ENCODE results near the gene KMT2E. TPM values are rescaled to one million over a fixed set of nuclear protein-coding genes. Genes with fewer than 3 reads are reported as not detected.
A peak's percentile ranks its signal among the peaks of the same experiment; 100 is the strongest.

Gene KMT2E
- total and polyA plus RNA-seq, 4 donors = 20.3 to 277 (median 62.8) TPM

GRCh38 chr7:105133986-105134655 is 120.1 kb downstream of the KMT2E start:
- Histone ChIP-seq H3K27me3 (ENCODE audit: control insufficient read depth in 3 of 3, insufficient read depth in 3 of 3, low read length in 2 of 3) (no peaks in the 10 kb centered on the region), H3K36me3 (ENCODE audit: control insufficient read depth in 4 of 4, insufficient read depth in 4 of 4, low read length in 4 of 4) (peaks cover 5 to 21% (median 12%) of the 10 kb centered on the region in 4 donors), H3K4me1 (ENCODE audit: control insufficient read depth in 5 of 5, insufficient read depth in 5 of 5, low read length in 5 of 5) (peaks cover 0 to 8% (median 0%) of the 10 kb centered on the region in 5 donors), H3K9me3 (ENCODE audit: control insufficient read depth in 4 of 4, insufficient read depth in 3 of 4, low read length in 3 of 4) (no peaks in the 10 kb centered on the region), H3K27ac (ENCODE audit: low read depth in 1 of 2, low read length in 1 of 2) (no peak overlapping the region), H3K9ac (ENCODE audit: insufficient read depth in 1 of 2, low read length in 2 of 2) (no peak overlapping the region), H3K4me3 (no peak overlapping the region)
- no peak for TF ChIP-seq CTCF (IDR thresholded peaks at IDR 0.05; ENCODE audit: control extremely low read depth, extremely low read depth)
- no peak for ATAC-seq (ENCODE audit: insufficient read depth, low FRiP score)
- no peak for DNase-seq
- WGBS, 2 donors = 83 to 86% methylated on average over 9 of the region's 9 CpGs

GRCh38 chr7:105136221-105136620 is 122.2 kb downstream of the KMT2E start:
- ATAC-seq (ENCODE audit: insufficient read depth, low FRiP score) (no peak), DNase-seq (no peak)
- no peak for TF ChIP-seq CTCF (IDR thresholded peaks at IDR 0.05; ENCODE audit: control extremely low read depth, extremely low read depth)
- Histone ChIP-seq H3K9me3 (ENCODE audit: control insufficient read depth in 4 of 4, insufficient read depth in 3 of 4, low read length in 3 of 4) (no peaks in the 10 kb centered on the region), H3K27me3 (ENCODE audit: control insufficient read depth in 3 of 3, insufficient read depth in 3 of 3, low read length in 2 of 3) (no peaks in the 10 kb centered on the region), H3K4me3 (no peak overlapping the region), H3K9ac (ENCODE audit: insufficient read depth in 1 of 2, low read length in 2 of 2) (no peak overlapping the region), H3K27ac (ENCODE audit: low read depth in 1 of 2, low read length in 1 of 2) (peak overlapping the region in 1 of 2 donors; percentile 11), H3K4me1 (ENCODE audit: control insufficient read depth in 5 of 5, insufficient read depth in 5 of 5, low read length in 5 of 5) (peaks cover 0 to 7% (median 2%) of the 10 kb centered on the region in 5 donors), H3K36me3 (ENCODE audit: control insufficient read depth in 4 of 4, insufficient read depth in 4 of 4, low read length in 4 of 4) (peaks cover 6 to 26% (median 14%) of the 10 kb centered on the region in 4 donors)
- 75 to 86% methylated on average over 3 of the region's 3 CpGs for WGBS, 2 donors

GRCh38 chr7:105137898-105138297 is 123.9 kb downstream of the KMT2E start:
- H3K27ac ChIP-seq (ENCODE audit: low read depth in 1 of 2, low read length in 1 of 2) = no peak overlapping the region
- 84 to 96% methylated on average over 4 of the region's 4 CpGs for WGBS, 2 donors
- ATAC-seq (ENCODE audit: insufficient read depth, low FRiP score) (no peak), DNase-seq (no peak)
- no peak overlapping the region for H3K4me3 ChIP-seq
- peaks cover 0 to 8% (median 4%) of the 10 kb centered on the region in 5 donors for H3K4me1 ChIP-seq (ENCODE audit: control insufficient read depth in 5 of 5, insufficient read depth in 5 of 5, low read length in 5 of 5)
- no peaks in the 10 kb centered on the region for H3K9me3 ChIP-seq (ENCODE audit: control insufficient read depth in 4 of 4, insufficient read depth in 3 of 4, low read length in 3 of 4)
- TF ChIP-seq CTCF (IDR thresholded peaks at IDR 0.05; ENCODE audit: control extremely low read depth, extremely low read depth) = no peak
- H3K27me3 ChIP-seq (ENCODE audit: control insufficient read depth in 3 of 3, insufficient read depth in 3 of 3, low read length in 2 of 3) = no peaks in the 10 kb centered on the region
- peaks cover 3 to 26% (median 14%) of the 10 kb centered on the region in 4 donors for H3K36me3 ChIP-seq (ENCODE audit: control insufficient read depth in 4 of 4, insufficient read depth in 4 of 4, low read length in 4 of 4)
- H3K9ac ChIP-seq (ENCODE audit: insufficient read depth in 1 of 2, low read length in 2 of 2) = no peak overlapping the region

Data from lung (tissue), 12 donors.